HFF-Myc (cell line): ENCODE results near the gene MAD2L2.

Experiments used
- DNase-seq: peaks from one replicate; pipeline ENCODE4 v3.0.0-alpha.2; 2011; ENCODE audit warnings: low read depth; ENCODE audit errors: extremely low read depth
- H3K4me3 ChIP-seq: replicated peaks from 2 replicates; pipeline ENCODE4 v1.5.1; 2011; ENCODE audit warnings: low read depth, mild to moderate bottlenecking, control low read depth, low read length
- CTCF ChIP-seq: IDR thresholded peaks from 2 replicates; pipeline ENCODE4 v1.5.1; 2012; ENCODE audit warnings: mild to moderate bottlenecking, low read depth, low read length, control low read depth; ENCODE audit errors: missing control alignments

The MAD2L2 gene

GRCh38 chr1:11668516-11668915 lies 12.4 kb downstream of the MAD2L2 start:
- H3K4me3 ChIP-seq, result no peak overlapping the region
- no peak for DNase-seq
- no peak for TF ChIP-seq CTCF

- DNase-seq, result no peak
- no peak for TF ChIP-seq CTCF
- H3K4me3 ChIP-seq, result peak overlapping the region; percentile 42
Measured at GRCh38 chr1:11664336-11665065, 16.4 kb downstream of the MAD2L2 start.

GRCh38 chr1:11661103-11661502 lies 19.8 kb downstream of the MAD2L2 start:
- DNase-seq, result no peak
- no peak overlapping the region for H3K4me3 ChIP-seq
- no peak for TF ChIP-seq CTCF

GRCh38 chr1:11659748-11660147 lies 21.2 kb downstream of the MAD2L2 start:
- no peak overlapping the region for H3K4me3 ChIP-seq
- TF ChIP-seq CTCF, result no peak
- DNase-seq, result no peak

- no peak for DNase-seq
- no peak for TF ChIP-seq CTCF
- H3K4me3 ChIP-seq, result no peak overlapping the region
Measured at GRCh38 chr1:11658542-11658941, 22.4 kb downstream of the MAD2L2 start.

GRCh38 chr1:11657654-11658053 lies 23.3 kb downstream of the MAD2L2 start:
- no peak for TF ChIP-seq CTCF
- no peak for DNase-seq
- H3K4me3 ChIP-seq, result no peak overlapping the region
